GM19023 (cell line): Measurements from ENCODE around the gene MCC.

Experiments used
- ATAC-seq: cut with Tn5 transposase; IDR thresholded peaks from one replicate; pipeline ENCODE4 v1.9.1; 2021; ENCODE audit warnings: mild to moderate bottlenecking, moderate library complexity; ENCODE audit not compliant: unreplicated experiment

Gene MCC

DNA sequence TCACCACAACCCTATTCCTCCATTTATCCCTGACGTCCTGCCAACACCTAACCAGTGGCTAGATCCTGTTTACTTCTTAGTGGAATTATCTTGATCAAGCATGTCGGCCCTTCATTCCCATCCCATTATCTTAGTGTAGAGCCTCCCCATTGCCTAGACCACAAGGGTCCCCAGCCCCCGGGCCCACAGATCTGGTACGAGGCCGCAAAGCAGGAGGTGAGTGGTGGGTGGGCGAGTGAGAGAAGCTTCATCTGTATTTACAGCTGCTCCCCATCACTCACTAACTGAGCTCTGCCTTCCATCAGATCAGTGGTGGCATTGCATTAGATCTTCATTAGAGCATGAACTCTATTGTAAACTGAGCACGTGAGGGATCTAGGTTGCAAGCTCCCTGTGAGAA, 236.2 kb downstream of the MCC start:
- no peak for ATAC-seq

GRCh38 chr5:113250341-113250953, 237.8 kb downstream of the MCC start:
- no peak for ATAC-seq

DNA sequence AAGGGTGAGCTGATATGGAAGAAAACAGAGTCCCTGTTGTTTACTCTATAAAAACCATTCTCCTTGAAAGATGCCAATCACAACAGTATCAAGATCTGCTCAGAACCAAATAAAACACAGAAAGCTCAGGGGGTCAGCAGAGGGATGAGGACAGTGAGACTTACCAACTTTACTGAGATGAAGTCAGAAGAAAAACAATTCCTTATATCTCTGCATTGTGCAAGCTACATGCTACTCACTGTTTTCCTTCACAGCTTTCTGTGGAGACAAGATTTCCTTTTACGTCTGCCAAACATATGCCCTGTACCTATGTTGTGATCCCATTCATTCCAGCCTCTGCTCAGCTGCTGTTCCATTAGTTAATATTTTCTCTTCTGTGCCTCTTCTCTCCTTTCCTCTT, 239.0 kb downstream of the MCC start:
- no peak for ATAC-seq

DNA sequence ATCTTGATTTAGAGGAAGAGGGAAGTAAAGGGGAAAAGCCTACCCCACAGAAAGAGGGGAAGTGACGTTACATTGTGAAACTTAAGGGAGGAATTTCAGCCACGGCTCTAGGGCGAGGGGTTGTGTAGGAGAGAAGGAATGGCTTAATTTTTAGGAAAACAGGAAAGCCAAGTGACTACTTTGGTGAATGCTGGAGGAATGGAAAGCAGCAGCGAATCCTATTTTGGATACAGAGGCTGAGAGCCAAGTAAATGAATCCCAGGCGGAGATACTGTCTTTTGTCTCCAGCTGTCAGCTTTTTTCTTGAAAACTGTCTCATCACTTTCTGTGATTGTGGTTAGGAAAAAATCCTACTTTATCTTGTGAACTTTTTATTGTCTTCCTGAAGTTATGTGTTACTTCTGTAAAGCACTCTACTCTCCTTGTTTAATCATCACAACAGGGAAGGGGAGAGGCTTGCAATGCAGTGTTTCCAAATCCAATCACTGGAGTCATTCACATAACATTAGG, 241.8 kb downstream of the MCC start:
- ATAC-seq = no peak

- no peak for ATAC-seq
These were observed 242.6 kb downstream of the MCC start for GRCh38 chr5:113245427-113246225.

- ATAC-seq = no peak
These were observed 243.3 kb downstream of the MCC start for GRCh38 chr5:113244966-113245365.

DNA sequence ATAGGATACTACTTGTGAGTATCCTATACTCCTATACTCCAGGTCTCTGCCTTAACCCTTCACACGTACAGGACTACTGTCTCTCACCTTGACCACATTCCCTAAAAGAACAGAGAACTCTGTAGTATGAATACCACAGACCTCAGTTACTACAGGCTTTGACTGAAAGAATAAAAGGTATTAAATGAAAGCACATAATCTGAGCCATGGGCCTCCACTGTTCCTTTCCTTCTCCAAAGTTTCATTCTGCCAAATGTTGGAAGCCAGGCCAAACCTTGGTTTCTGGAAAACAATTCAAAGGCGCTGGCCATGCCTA, 244.9 kb downstream of the MCC start:
- ATAC-seq = no peak

- ATAC-seq = no peak
These were observed 245.5 kb downstream of the MCC start for GRCh38 chr5:113242481-113243348.

DNA sequence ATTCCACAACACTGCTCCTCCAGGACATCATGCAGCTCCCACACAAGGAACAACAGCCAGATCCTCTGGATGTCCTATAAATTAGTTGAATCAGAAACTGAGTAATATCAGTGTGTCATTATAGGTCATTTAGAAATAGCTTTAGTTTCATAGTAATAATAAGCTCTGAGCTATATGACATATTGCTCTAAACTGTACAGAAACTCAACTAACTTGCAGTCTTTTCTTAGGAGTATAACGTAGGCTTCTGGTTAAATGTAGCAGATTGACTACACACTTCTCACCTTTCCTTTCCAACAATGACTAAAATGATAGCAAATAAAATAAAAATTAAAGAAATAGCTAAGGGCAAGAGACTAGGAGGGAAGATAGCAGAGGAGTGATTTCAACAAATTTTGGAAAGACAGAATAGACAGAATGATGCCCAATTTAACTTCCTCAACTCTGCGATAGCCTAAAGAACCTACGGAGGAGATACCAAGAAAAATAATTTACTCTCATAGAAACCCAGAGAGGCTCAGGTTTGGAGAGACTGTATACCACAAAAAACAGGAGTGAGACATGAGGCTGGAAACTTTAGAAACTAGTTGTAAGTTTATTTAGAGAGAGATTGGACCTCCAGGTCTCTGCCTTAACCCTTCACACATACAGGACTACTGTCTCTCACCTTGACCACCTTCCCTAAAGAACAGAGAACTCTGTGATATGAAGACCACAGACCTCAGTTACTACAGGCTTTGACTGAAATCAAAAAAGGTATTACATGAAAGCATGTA, 247.1 kb downstream of the MCC start:
- ATAC-seq = peak; percentile 49

GRCh38 chr5:113240032-113240431, 248.2 kb downstream of the MCC start:
- no peak for ATAC-seq

GRCh38 chr5:113237893-113238292, 250.4 kb downstream of the MCC start:
- ATAC-seq = no peak

DNA sequence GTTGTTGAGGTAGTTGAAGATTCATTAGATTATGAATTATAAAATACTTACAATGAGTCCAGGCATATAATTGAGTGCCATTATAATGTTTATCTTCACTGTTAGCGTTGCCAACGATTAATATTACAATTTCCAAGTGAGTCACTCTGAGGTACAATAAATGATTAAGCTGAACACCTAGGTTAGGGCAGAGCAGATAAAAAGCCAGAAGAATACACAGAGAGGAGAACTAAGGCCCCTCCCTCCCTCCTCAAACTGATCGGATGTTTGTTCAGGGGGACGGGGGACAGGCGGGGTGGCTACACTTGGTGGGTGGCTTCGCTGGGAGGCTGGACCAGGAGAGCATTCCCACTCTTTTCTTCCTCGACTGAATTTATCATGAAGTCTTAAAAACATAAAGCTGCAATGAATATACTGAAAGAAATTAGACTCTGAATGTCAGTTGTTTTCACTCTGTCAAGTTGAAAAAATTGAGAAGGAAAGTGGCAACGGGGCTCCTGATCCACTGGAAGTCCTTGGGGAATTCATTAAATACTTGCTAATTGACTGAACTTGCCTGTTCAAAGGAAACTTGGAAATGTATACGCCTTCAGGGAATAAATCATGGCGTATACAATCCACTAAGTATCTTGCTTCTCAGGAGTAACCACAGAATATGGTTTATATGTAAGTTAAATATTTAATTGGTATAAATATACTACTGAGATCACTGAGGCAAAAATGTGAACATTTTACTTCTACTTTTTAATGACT, 251.5 kb downstream of the MCC start:
- ATAC-seq = no peak

GRCh38 chr5:113235884-113236283, 252.4 kb downstream of the MCC start:
- no peak for ATAC-seq

DNA sequence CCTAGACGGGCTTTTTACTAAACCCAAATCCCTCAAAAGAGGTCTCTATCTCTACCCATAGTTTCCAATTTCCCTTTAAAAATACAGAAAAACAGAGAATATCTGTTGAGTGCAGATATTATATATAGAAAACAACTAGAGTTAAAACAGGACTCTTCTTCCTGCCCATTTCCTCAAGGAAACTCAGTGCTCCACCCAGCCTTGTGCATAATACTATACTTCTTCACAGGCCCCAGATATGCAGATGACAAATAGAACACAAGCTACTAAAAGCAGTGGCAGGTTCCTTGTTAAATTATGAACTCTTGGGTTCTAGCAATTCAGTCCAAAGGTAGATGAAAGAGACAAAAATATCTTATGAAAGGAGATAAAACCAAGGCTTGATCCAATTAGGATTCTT, 253.7 kb downstream of the MCC start:
- ATAC-seq = no peak

DNA sequence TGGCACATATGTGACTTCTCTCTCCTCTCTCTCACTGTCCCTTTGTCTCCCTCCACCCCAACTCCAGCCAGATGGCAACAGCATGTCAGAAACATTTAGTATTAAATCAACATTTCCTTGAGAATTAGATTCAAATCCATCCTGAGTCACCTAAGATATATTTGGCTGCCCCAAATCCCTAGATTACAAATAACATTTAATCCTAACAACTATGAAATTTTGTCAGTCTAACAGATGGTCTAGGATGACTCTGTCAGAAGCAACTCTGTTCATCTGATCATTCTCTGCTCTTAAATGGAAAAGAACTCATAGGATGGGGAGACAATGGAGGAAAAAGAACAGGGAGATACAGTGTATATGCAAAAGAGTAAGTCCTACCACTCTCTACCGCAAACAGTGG, 254.6 kb downstream of the MCC start:
- ATAC-seq = no peak

GRCh38 chr5:113232667-113233066, 255.6 kb downstream of the MCC start:
- no peak for ATAC-seq

- ATAC-seq = no peak
These were observed 256.0 kb downstream of the MCC start for GRCh38 chr5:113232221-113232620.

DNA sequence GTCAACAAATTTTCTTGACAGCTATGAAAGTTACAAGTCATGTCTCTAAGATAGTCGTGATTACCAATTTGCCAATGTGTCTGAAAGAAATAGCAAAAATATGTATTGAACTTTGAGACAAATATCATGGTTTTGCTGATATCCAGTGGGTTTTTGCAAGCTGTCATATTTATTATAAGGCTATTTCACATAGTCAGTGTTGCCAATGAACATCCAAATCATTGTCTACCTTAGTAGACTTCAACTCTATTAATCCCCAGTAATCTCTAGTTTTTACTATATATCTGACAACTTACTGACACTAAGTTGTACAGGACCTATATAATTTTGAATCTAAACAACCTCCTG, 256.6 kb downstream of the MCC start:
- no peak for ATAC-seq

GRCh38 chr5:113230711-113231652, 257.3 kb downstream of the MCC start:
- no peak for ATAC-seq
